ENCODE results near the gene RPL6.

Gene RPL6

GRCh38 chr12:112357214-112357613, 52.2 kb downstream of the RPL6 start:
- no peak overlapping the region for H3K4me3 ChIP-seq (ENCODE audit: low read length)
- no peaks in the 10 kb centered on the region for H3K9me2 ChIP-seq (replicated peaks; ENCODE audit: control insufficient read depth, low read length)
- H3K36me3 ChIP-seq (ENCODE audit: control insufficient read depth, low read length): no peaks in the 10 kb centered on the region
- H3K4me2 ChIP-seq (ENCODE audit: low read length): no peak overlapping the region
- no peaks in the 10 kb centered on the region for H3F3A ChIP-seq (ENCODE audit: control insufficient read depth, insufficient read depth)
- H3K4me1 ChIP-seq (ENCODE audit: control insufficient read depth, low read length): peaks cover 11% of the 10 kb centered on the region
- 0 out of 2 replicates have a peak, but pooled peaks cover 4% of the 10 kb centered on the region for H4K20me1 ChIP-seq (ENCODE audit: control insufficient read depth, insufficient read depth, low read depth, low read length)
- H3K79me2 ChIP-seq (ENCODE audit: control insufficient read depth, low read length): peaks cover 58% of the 10 kb centered on the region
- H3K9me3 ChIP-seq (ENCODE audit: control insufficient read depth, insufficient read depth, low read length): no peaks in the 10 kb centered on the region
- TF ChIP-seq CTCF (IDR thresholded peaks at IDR 0.05; ENCODE audit: low read depth, low read length, poor library complexity, severe bottlenecking) (no peak), EZH2phosphoT487 (IDR thresholded peaks at IDR 0.05; ENCODE audit: borderline replicate concordance, low read length) (no peak)
- no peak overlapping the region for H3K27ac ChIP-seq (ENCODE audit: low read depth, low read length)
- no peaks in the 10 kb centered on the region for H3K27me3 ChIP-seq (ENCODE audit: control insufficient read depth, low read length)

Data from DOHH2 (cell line).